ENCODE data around the gene ZC3HAV1.

Gene ZC3HAV1

DNA sequence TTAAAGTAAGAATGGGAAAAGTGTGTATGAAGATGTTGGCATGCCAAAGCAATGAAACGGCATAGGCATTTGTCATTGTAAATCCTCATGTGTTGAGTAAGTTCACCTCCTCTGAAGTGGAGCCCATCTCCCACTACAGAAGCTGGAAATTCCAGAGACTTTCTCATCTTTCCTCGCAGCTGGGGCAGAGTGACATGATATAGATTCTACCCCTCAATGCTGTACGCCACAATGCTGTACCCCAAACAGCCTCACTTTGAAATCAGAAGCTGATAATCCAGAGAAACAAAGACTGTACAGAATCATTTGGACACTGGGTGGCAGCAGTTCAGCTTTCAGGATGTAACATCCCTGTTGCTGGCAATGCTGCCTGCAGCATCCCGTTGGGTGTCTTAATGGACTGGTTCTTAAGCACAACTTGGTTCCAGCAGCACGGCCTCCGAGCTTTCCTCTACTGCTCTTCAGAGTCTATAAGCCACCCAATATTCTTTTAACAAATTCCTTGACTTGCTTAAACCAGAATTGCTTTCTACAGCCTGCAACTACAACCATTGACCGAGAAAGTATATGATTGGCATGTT is 92.5 kb downstream of the ZC3HAV1 start:
- DNase-seq (ENCODE audit: low spot score) = peak; percentile 87

DNA sequence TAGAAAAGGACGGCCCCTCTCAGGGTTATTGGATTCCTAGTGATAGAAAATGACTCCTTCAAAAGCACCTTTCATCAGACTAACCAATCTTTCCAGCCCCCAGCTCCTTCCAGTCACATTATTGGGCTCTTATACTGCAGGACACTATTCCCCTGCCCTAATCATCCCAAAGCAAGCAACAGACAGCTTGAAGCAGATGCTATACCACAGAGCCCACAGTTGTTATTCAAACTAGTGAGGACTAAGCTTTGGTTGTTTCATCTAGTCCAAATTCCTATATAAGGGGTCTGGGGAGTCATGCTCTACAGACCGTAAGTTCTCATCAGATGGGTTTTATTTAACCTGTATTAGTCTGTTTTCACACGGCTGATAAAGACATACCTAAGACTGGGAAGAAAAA is 98.1 kb downstream of the ZC3HAV1 start:
- DNase-seq (ENCODE audit: low spot score) = no peak

GRCh38 chr7:139004321-139005090 is 105.0 kb downstream of the ZC3HAV1 start:
- DNase-seq (ENCODE audit: low spot score) = no peak

- DNase-seq (ENCODE audit: low spot score) = no peak
Observed at GRCh38 chr7:138999414-138999813, 110.1 kb downstream of the ZC3HAV1 start.
